ENCODE measurements around the gene FMNL3.
A peak's percentile ranks its signal among the peaks of the same experiment; 100 is the strongest.

FMNL3 gene

GRCh38 chr12:49674318-49674981 lies 32.8 kb downstream of the FMNL3 start:
- DNase-seq, result no peak

GRCh38 chr12:49673446-49674317 lies 33.5 kb downstream of the FMNL3 start:
- no peak for DNase-seq

GRCh38 chr12:49672301-49673217 lies 34.6 kb downstream of the FMNL3 start:
- DNase-seq, result no peak

- DNase-seq, result no peak
These were observed 36.0 kb downstream of the FMNL3 start for GRCh38 chr12:49671031-49671765.

- no peak for DNase-seq
These were observed 37.4 kb downstream of the FMNL3 start for GRCh38 chr12:49669796-49670195.

GRCh38 chr12:49667325-49668090 lies 39.7 kb downstream of the FMNL3 start:
- no peak for DNase-seq

- DNase-seq, result no peak
These were observed 41.0 kb downstream of the FMNL3 start for GRCh38 chr12:49666176-49666575.

- DNase-seq, result no peak
These were observed 41.8 kb downstream of the FMNL3 start for GRCh38 chr12:49665384-49665783.

GRCh38 chr12:49664591-49665239 lies 42.5 kb downstream of the FMNL3 start:
- DNase-seq, result no peak

GRCh38 chr12:49664167-49664566 lies 43.0 kb downstream of the FMNL3 start:
- no peak for DNase-seq

GRCh38 chr12:49662998-49663843 lies 44.0 kb downstream of the FMNL3 start:
- DNase-seq, result peak; percentile 73

GRCh38 chr12:49661746-49662145 lies 45.5 kb downstream of the FMNL3 start:
- DNase-seq, result no peak

GRCh38 chr12:49661191-49661590 lies 46.0 kb downstream of the FMNL3 start:
- no peak for DNase-seq

- no peak for DNase-seq
These were observed 47.5 kb downstream of the FMNL3 start for GRCh38 chr12:49659753-49660152.

GRCh38 chr12:49658276-49658675 lies 48.9 kb downstream of the FMNL3 start:
- no peak for DNase-seq

- no peak for DNase-seq
These were observed 51.5 kb downstream of the FMNL3 start for GRCh38 chr12:49655595-49656236.

GRCh38 chr12:49654715-49655114 lies 52.5 kb downstream of the FMNL3 start:
- DNase-seq, result no peak

GRCh38 chr12:49652921-49653520 lies 54.2 kb downstream of the FMNL3 start:
- no peak for DNase-seq

- no peak for DNase-seq
These were observed 55.4 kb downstream of the FMNL3 start for GRCh38 chr12:49651855-49652254.
